ENCODE measurements around the gene GATA2. TPM values are rescaled to one million over a fixed set of nuclear protein-coding genes. Genes with fewer than 3 reads are reported as not detected.

The GATA2 gene
- total and polyA plus RNA-seq, 2 of the 13 experiments (the other 11 are each of a cell fraction or from before 2014, with no cell fraction given) = 3.5 to 6.2 TPM

DNA sequence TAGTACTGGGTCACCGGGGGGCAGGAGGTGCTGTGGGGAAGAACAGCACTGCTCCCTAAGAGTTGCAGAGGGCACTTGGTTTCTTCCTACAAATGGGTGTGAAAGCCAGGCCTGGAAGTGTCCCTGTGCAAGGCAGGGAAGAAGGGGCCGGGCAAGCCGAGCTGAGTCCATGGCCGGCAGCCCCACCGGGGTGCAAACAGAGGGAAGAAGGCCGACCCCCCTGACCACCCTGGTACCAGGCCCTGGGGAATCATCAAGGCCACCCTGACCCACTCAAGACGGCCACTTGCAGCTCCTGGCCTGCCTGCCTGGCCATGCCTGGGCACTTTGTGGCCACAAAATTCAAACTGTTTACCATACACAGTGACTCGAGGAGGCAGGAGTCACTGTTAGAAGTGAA is 17.6 kb downstream of the GATA2 start:
- H3K9me3 ChIP-seq (ENCODE audit: low read length) = no peaks in the 10 kb centered on the region
- no peak overlapping the region for H3K9ac ChIP-seq (ENCODE audit: insufficient read depth, low read depth, low read length)
- no peaks in the 10 kb centered on the region for H4K20me1 ChIP-seq (ENCODE audit: insufficient read depth, low read length)
- intact Hi-C loops (cut with micrococcal nuclease; ENCODE audit: unreplicated experiment) = no loop called here
- TF ChIP-seq, protein P1, sequence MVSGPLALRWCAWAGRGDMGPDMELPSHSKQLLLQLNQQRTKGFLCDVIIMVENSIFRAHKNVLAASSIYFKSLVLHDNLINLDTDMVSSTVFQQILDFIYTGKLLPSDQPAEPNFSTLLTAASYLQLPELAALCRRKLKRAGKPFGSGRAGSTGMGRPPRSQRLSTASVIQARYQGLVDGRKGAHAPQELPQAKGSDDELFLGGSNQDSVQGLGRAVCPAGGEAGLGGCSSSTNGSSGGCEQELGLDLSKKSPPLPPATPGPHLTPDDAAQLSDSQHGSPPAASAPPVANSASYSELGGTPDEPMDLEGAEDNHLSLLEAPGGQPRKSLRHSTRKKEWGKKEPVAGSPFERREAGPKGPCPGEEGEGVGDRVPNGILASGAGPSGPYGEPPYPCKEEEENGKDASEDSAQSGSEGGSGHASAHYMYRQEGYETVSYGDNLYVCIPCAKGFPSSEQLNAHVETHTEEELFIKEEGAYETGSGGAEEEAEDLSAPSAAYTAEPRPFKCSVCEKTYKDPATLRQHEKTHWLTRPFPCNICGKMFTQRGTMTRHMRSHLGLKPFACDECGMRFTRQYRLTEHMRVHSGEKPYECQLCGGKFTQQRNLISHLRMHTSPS (CRISPR knock-in tag; IDR thresholded peaks at IDR 0.05; ENCODE audit: low read depth) = no peak
- TF ChIP-seq ZNF251 (CRISPR knock-in tag; IDR thresholded peaks at IDR 0.05) = no peak
- no peak for TF ChIP-seq ZC3H4 (CRISPR knock-in tag; IDR thresholded peaks at IDR 0.05; ENCODE audit: borderline replicate concordance)
- no peak for TF ChIP-seq ZNF10 (CRISPR knock-in tag; IDR thresholded peaks at IDR 0.05; ENCODE audit: borderline replicate concordance, low read depth)
- TF ChIP-seq, protein P2, sequence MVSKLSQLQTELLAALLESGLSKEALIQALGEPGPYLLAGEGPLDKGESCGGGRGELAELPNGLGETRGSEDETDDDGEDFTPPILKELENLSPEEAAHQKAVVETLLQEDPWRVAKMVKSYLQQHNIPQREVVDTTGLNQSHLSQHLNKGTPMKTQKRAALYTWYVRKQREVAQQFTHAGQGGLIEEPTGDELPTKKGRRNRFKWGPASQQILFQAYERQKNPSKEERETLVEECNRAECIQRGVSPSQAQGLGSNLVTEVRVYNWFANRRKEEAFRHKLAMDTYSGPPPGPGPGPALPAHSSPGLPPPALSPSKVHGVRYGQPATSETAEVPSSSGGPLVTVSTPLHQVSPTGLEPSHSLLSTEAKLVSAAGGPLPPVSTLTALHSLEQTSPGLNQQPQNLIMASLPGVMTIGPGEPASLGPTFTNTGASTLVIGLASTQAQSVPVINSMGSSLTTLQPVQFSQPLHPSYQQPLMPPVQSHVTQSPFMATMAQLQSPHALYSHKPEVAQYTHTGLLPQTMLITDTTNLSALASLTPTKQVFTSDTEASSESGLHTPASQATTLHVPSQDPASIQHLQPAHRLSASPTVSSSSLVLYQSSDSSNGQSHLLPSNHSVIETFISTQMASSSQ (IDR thresholded peaks at IDR 0.05; ENCODE audit: low read depth) = no peak
- TF ChIP-seq, protein P2 (CRISPR knock-in tag; IDR thresholded peaks at IDR 0.05; ENCODE audit: borderline replicate concordance) = no peak
- H3K4me2 ChIP-seq (ENCODE audit: low read depth, low read length) = no peak overlapping the region
- WGBS (ENCODE audit: low lambda C conversion rate) = 38% methylated on average over 7 of the region's 8 CpGs
- ATAC-seq (no peak; the same call in 2 of the 3 replicates), FAIRE-seq (no peak), DNase-seq (ENCODE audit: low spot score) (no peak)
- no peak overlapping the region for H2AFZ ChIP-seq (ENCODE audit: low read length)
- H3K4me1 ChIP-seq (ENCODE audit: insufficient read depth, low read length) = no peaks in the 10 kb centered on the region
- H3K79me2 ChIP-seq (ENCODE audit: insufficient read depth, low read length) = no peaks in the 10 kb centered on the region
- CTCF ChIA-PET (ENCODE audit: low intra/inter-chr PET ratio, low total read pairs) = no interaction called here
- no peak overlapping the region for H3K4me3 ChIP-seq (replicated peaks in 1 of 3; ENCODE audit: insufficient read depth in 1 of 3, low read depth in 2 of 3, low read length in 3 of 3)
- POLR2A ChIA-PET = no interaction called here
- in situ Hi-C loops (cut with HindIII; ENCODE audit: extremely low pct_ligation_motif_present, low pct_unique_long_range_greater_than_20kb) = no loop called here
- peaks cover 8 to 64% of the 10 kb centered on the region in 2 experiments for H3K27me3 ChIP-seq (ENCODE audit: control insufficient read depth in 1 of 2, insufficient read depth in 2 of 2, low read length in 2 of 2)
- peaks cover 0 to 5% of the 10 kb centered on the region in 2 experiments; a peak in 1 of 5 replicates for H3K36me3 ChIP-seq (replicated peaks in 1 of 2; ENCODE audit: control insufficient read depth in 1 of 2, insufficient read depth in 2 of 2, low read length in 2 of 2)
- no peak overlapping the region for H3K27ac ChIP-seq (ENCODE audit: extremely low read length, insufficient read depth, low read length)
- no TSS peak for BruUV-seq (replicated peaks)
